Measurements from ENCODE around the gene MS4A5. TPM values are rescaled to one million over a fixed set of nuclear protein-coding genes. Genes with fewer than 3 reads are reported as not detected.

Gene MS4A5
- total and polyA plus RNA-seq, 2 of the 13 experiments (the other 11 are each of a cell fraction or from before 2014, with no cell fraction given) = not detected

GRCh38 chr11:60422609-60423008, 6.8 kb upstream of the MS4A5 start:
- no peak for ATAC-seq
- in situ Hi-C loops (cut with HindIII; ENCODE audit: extremely low pct_ligation_motif_present, low pct_unique_long_range_greater_than_20kb) = no loop called here

More at GRCh38 chr11:60422609-60423008, 6.8 kb upstream of the MS4A5 start:
- no peak overlapping the region for H3K27ac ChIP-seq (ENCODE audit: extremely low read length, insufficient read depth, low read length)
- no peaks in the 10 kb centered on the region for H3K9me3 ChIP-seq (ENCODE audit: low read length)
- H3K9ac ChIP-seq (ENCODE audit: insufficient read depth, low read depth, low read length) = no peak overlapping the region
- TF ChIP-seq ZNF224 (CRISPR knock-in tag; IDR thresholded peaks at IDR 0.05) = no peak
- no peak for TF ChIP-seq CREBL2 (CRISPR knock-in tag; IDR thresholded peaks at IDR 0.05; ENCODE audit: borderline replicate concordance)
- no peak for TF ChIP-seq ZSCAN21 (CRISPR knock-in tag; IDR thresholded peaks at IDR 0.05; ENCODE audit: borderline replicate concordance)
- TF ChIP-seq ELK4 (CRISPR knock-in tag; IDR thresholded peaks at IDR 0.05; ENCODE audit: borderline replicate concordance) = no peak
- peak; percentile 45 to 72; a peak in 3 of 4 replicates for TF ChIP-seq MAFK (conservative IDR thresholded peaks at IDR 0.05 in 1 of 2, IDR thresholded peaks at IDR 0.05 in 1 of 2; ENCODE audit: low read length in 2 of 2)
- no peak for TF ChIP-seq TGIF2 (CRISPR knock-in tag; IDR thresholded peaks at IDR 0.05)
- TF ChIP-seq MAFF (IDR thresholded peaks at IDR 0.05; ENCODE audit: low read depth, low read length) = peak; percentile 45; the same call in 1 of the 2 replicates
- no peak for TF ChIP-seq ZFP91 (CRISPR knock-in tag; IDR thresholded peaks at IDR 0.05; ENCODE audit: borderline replicate concordance)
- H2AFZ ChIP-seq (ENCODE audit: low read length) = no peak overlapping the region
- H3K79me2 ChIP-seq (ENCODE audit: insufficient read depth, low read length) = no peaks in the 10 kb centered on the region
- H3K4me1 ChIP-seq (ENCODE audit: insufficient read depth, low read length) = no peaks in the 10 kb centered on the region
- H3K4me2 ChIP-seq (ENCODE audit: low read depth, low read length) = no peak overlapping the region
- DNase-seq (ENCODE audit: low spot score) (no peak), FAIRE-seq (no peak)
- H3K4me3 ChIP-seq (replicated peaks in 1 of 3; ENCODE audit: insufficient read depth in 1 of 3, low read depth in 2 of 3, low read length in 3 of 3) = no peak overlapping the region
- no peaks in the 10 kb centered on the region for H4K20me1 ChIP-seq (ENCODE audit: insufficient read depth, low read length)
- BruUV-seq (replicated peaks) = no TSS peak
- no peaks in the 10 kb centered on the region for H3K27me3 ChIP-seq (ENCODE audit: control insufficient read depth in 1 of 2, insufficient read depth in 2 of 2, low read length in 2 of 2)
- intact Hi-C loops (cut with micrococcal nuclease; ENCODE audit: unreplicated experiment) = no loop called here
- WGBS (ENCODE audit: low lambda C conversion rate) = 10% methylated on average over 1 of the region's 1 CpG
- H3K36me3 ChIP-seq (replicated peaks in 1 of 2; ENCODE audit: control insufficient read depth in 1 of 2, insufficient read depth in 2 of 2, low read length in 2 of 2) = no peaks in the 10 kb centered on the region
- POLR2A ChIA-PET = no interaction called here
- CTCF ChIA-PET (ENCODE audit: low intra/inter-chr PET ratio, low total read pairs) = no interaction called here
